Loucy (cell line): ENCODE results near the gene CADM1.

Experiments
- H2AFZ ChIP-seq: fragments of 200-600 bp; sonication (generic); 2 replicates; pipeline ENCODE4 v1.6.0; 2016; ENCODE audit warnings: antibody characterized with exemption, mild to moderate bottlenecking, low read length, moderate library complexity
- H3F3A ChIP-seq: fragments of 200-600 bp; 2 replicates; pipeline ENCODE4 v1.6.0; 2016; ENCODE audit warnings: antibody characterized with exemption, low read depth, mild to moderate bottlenecking
- H3K27me3 ChIP-seq: fragments of 200-600 bp; sonication (generic); 2 replicates; pipeline ENCODE4 v1.6.1; 2014; ENCODE audit warnings: low read length, mild to moderate bottlenecking; ENCODE audit not compliant: insufficient read depth, poor library complexity, severe bottlenecking
- H3K36me3 ChIP-seq: fragments of 200-600 bp; sonication (generic); 2 replicates; pipeline ENCODE4 v1.6.1; 2016; ENCODE audit warnings: low read length; ENCODE audit not compliant: insufficient read depth
- H3K4me1 ChIP-seq: fragments of 200-600 bp; sonication (generic); 2 replicates; pipeline ENCODE4 v1.5.1; 2014; ENCODE audit warnings: low read length, mild to moderate bottlenecking; ENCODE audit not compliant: insufficient read depth, poor library complexity, severe bottlenecking
- H3K4me2 ChIP-seq: fragments of 200-600 bp; sonication (generic); 2 replicates; pipeline ENCODE4 v1.6.0; 2014; ENCODE audit warnings: antibody characterized with exemption, low read length, low read depth, mild to moderate bottlenecking; ENCODE audit not compliant: poor library complexity, severe bottlenecking
- H3K4me3 ChIP-seq: fragments of 200-600 bp; sonication (generic); 2 replicates; pipeline ENCODE4 v1.5.1; 2014; ENCODE audit warnings: low read length, mild to moderate bottlenecking, mixed read lengths; ENCODE audit not compliant: poor library complexity, severe bottlenecking
- H3K79me2 ChIP-seq: fragments of 200-600 bp; sonication (generic); 2 replicates; pipeline ENCODE4 v1.6.1; 2014; ENCODE audit warnings: low read length; ENCODE audit not compliant: insufficient read depth
- H3K9ac ChIP-seq: fragments of 200-600 bp; sonication (generic); 2 replicates; pipeline ENCODE4 v1.6.0; 2014; ENCODE audit warnings: mild to moderate bottlenecking, low read depth, low read length, moderate library complexity; ENCODE audit not compliant: poor library complexity, severe bottlenecking
- H3K9me2 ChIP-seq: fragments of 200-600 bp; sonication (generic); replicated peaks from 2 replicates; pipeline ENCODE4 v1.6.1; 2016; ENCODE audit warnings: low read depth, low read length, mixed read lengths
- H3K9me3 ChIP-seq: fragments of 200-600 bp; sonication (generic); 2 replicates; pipeline ENCODE4 v1.6.1; 2014; ENCODE audit warnings: mild to moderate bottlenecking, antibody characterized with exemption, low read length, low read depth; ENCODE audit not compliant: insufficient read depth
- H4K20me1 ChIP-seq: fragments of 200-600 bp; sonication (generic); 2 replicates; pipeline ENCODE4 v1.6.0; 2014; ENCODE audit warnings: antibody characterized with exemption, low read length, mild to moderate bottlenecking; ENCODE audit not compliant: insufficient read depth, poor library complexity, severe bottlenecking
- EZH2phosphoT487 ChIP-seq: fragments of 200-600 bp; IDR thresholded peaks from 2 replicates; pipeline ENCODE4 v1.6.1; 2018; ENCODE audit warnings: antibody characterized with exemption, mild to moderate bottlenecking, moderate library complexity, borderline replicate concordance
- TF ChIP-seq, protein P1 (sequence below): fragments of 200-600 bp; sonication (generic); conservative IDR thresholded peaks from 2 replicates; pipeline ENCODE4 v1.5.1; 2014; ENCODE audit warnings: mild to moderate bottlenecking, antibody characterized with exemption, low read length

The CADM1 gene

DNA sequence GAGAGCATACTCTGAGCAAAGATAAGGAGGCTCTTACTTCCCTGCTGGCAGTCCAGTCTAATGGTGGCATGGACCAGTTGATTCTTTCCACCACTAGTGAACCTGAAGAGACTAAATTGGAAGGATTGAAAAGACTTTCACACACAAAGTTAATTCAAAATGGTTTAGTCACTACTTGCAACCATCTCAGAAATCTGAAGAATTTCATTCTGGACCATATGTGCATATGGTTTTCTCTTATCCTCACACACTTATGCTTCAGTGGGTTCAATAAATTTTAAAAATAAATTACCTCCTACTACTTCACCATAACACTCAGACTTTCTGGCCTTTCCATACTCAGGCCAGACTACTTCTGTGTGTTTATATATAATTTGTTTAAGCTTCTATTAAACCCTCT lies 44.7 kb downstream of the CADM1 start:
- Histone ChIP-seq H3K36me3 (no peaks in the 10 kb centered on the region), H3K79me2 (no peaks in the 10 kb centered on the region), H3F3A (no peaks in the 10 kb centered on the region), H3K4me1 (no peaks in the 10 kb centered on the region), H3K4me2 (no peak overlapping the region), H3K9me2 (no peaks in the 10 kb centered on the region), H3K9me3 (no peaks in the 10 kb centered on the region), H4K20me1 (no peaks in the 10 kb centered on the region), H2AFZ (no peak overlapping the region), H3K9ac (no peak overlapping the region), H3K4me3 (no peak overlapping the region), H3K27me3 (no peaks in the 10 kb centered on the region)
- TF ChIP-seq EZH2phosphoT487: no peak
- TF ChIP-seq, protein P1, sequence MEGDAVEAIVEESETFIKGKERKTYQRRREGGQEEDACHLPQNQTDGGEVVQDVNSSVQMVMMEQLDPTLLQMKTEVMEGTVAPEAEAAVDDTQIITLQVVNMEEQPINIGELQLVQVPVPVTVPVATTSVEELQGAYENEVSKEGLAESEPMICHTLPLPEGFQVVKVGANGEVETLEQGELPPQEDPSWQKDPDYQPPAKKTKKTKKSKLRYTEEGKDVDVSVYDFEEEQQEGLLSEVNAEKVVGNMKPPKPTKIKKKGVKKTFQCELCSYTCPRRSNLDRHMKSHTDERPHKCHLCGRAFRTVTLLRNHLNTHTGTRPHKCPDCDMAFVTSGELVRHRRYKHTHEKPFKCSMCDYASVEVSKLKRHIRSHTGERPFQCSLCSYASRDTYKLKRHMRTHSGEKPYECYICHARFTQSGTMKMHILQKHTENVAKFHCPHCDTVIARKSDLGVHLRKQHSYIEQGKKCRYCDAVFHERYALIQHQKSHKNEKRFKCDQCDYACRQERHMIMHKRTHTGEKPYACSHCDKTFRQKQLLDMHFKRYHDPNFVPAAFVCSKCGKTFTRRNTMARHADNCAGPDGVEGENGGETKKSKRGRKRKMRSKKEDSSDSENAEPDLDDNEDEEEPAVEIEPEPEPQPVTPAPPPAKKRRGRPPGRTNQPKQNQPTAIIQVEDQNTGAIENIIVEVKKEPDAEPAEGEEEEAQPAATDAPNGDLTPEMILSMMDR: no peak

DNA sequence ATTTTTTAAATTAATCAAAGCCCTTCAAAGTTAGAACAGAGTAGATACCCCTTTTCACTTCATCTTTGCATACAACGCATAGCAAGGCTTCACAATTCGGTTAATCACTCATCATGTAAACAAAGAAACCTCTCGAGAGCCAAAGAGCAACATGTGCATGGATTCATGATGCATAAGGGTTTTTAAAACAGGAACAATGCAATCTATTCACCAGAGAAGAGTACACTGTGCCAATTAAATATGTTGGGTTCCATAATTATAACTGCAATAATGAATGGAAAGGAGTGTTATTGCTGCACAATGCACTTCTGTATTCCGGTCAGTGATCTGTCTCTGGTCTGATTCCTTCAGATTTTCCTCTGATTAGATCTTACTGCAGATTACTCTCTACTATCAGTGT lies 45.3 kb downstream of the CADM1 start:
- H3F3A ChIP-seq: no peaks in the 10 kb centered on the region
- H3K27me3 ChIP-seq: no peaks in the 10 kb centered on the region
- no peak for TF ChIP-seq EZH2phosphoT487
- TF ChIP-seq, protein P1: no peak
- no peaks in the 10 kb centered on the region for H4K20me1 ChIP-seq
- H3K9me2 ChIP-seq: no peaks in the 10 kb centered on the region
- H3K9ac ChIP-seq: no peak overlapping the region
- no peak overlapping the region for H2AFZ ChIP-seq
- H3K4me3 ChIP-seq: no peak overlapping the region
- no peaks in the 10 kb centered on the region for H3K4me1 ChIP-seq
- H3K9me3 ChIP-seq: no peaks in the 10 kb centered on the region
- H3K4me2 ChIP-seq: no peak overlapping the region
- no peaks in the 10 kb centered on the region for H3K79me2 ChIP-seq
- no peaks in the 10 kb centered on the region for H3K36me3 ChIP-seq

DNA sequence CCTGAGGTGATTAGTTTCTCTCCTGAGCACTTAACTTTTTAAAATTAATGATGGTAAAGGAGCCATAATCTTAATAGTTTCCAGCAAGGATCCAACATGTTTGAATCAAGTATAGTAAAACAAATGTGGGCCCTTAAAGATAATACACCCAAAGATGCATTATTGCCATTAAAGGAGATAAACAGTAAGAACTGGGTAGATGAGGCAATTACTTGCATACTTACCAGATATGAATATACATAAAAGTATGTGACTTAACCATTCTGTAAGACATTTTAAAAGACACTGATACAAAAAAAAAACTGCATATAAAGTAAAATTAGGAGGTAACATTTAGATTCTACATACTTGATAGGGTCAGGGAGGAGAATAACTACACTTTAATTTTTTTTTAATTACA lies 48.2 kb downstream of the CADM1 start:
- TF ChIP-seq EZH2phosphoT487: no peak
- TF ChIP-seq, protein P1: no peak
- H3K9me2 ChIP-seq: no peaks in the 10 kb centered on the region
- H3K36me3 ChIP-seq: no peaks in the 10 kb centered on the region
- H3F3A ChIP-seq: no peaks in the 10 kb centered on the region
- no peaks in the 10 kb centered on the region for H4K20me1 ChIP-seq
- no peak overlapping the region for H3K4me3 ChIP-seq
- H3K4me2 ChIP-seq: no peak overlapping the region
- H3K27me3 ChIP-seq: no peaks in the 10 kb centered on the region
- no peak overlapping the region for H2AFZ ChIP-seq
- H3K4me1 ChIP-seq: no peaks in the 10 kb centered on the region
- no peak overlapping the region for H3K9ac ChIP-seq
- no peaks in the 10 kb centered on the region for H3K9me3 ChIP-seq
- H3K79me2 ChIP-seq: no peaks in the 10 kb centered on the region
